Neuronal stem cell (in vitro differentiated cells): Measurements from ENCODE around the gene SGPP2.

Experiments used
- DNase-seq: peaks from one replicate; pipeline ENCODE4 v3.0.0-alpha.2; 2013; ENCODE audit warnings: low spot score
- H2AFZ ChIP-seq: one replicate; pipeline ENCODE4 v1.6.1; 2013; ENCODE audit warnings: mild to moderate bottlenecking, low read length, inconsistent platforms
- H2AK5ac ChIP-seq: 2 replicates; pipeline ENCODE4 v1.6.1; 2013; ENCODE audit warnings: low read depth, mild to moderate bottlenecking, inconsistent platforms, low read length, moderate library complexity, mixed read lengths
- H2BK120ac ChIP-seq: 2 replicates; pipeline ENCODE4 v1.6.1; 2013; ENCODE audit warnings: low read depth, mild to moderate bottlenecking, inconsistent platforms, low read length, moderate library complexity, mixed read lengths
- H2BK12ac ChIP-seq: one replicate; pipeline ENCODE4 v1.6.1; 2013; ENCODE audit warnings: low read length, inconsistent platforms
- H2BK15ac ChIP-seq: 2 replicates; pipeline ENCODE4 v1.6.1; 2013; ENCODE audit warnings: mild to moderate bottlenecking, low read length, inconsistent platforms, mixed read lengths
- H2BK5ac ChIP-seq: one replicate; pipeline ENCODE4 v1.6.1; 2013; ENCODE audit warnings: inconsistent platforms, mild to moderate bottlenecking, low read length, moderate library complexity
- H3K14ac ChIP-seq: one replicate; pipeline ENCODE4 v1.6.1; 2013; ENCODE audit warnings: low read length, inconsistent platforms
- H3K18ac ChIP-seq: 2 replicates; pipeline ENCODE4 v1.6.1; 2013; ENCODE audit warnings: low read length, inconsistent platforms
- H3K23ac ChIP-seq: 2 replicates; pipeline ENCODE4 v1.6.1; 2013; ENCODE audit warnings: low read depth, mild to moderate bottlenecking, mixed read lengths, low read length, inconsistent platforms; ENCODE audit not compliant: poor library complexity
- H3K27ac ChIP-seq: replicated peaks from 3 replicates; pipeline ENCODE4 v1.5.1; 2013; ENCODE audit warnings: low read length, inconsistent platforms
- H3K27me3 ChIP-seq, 3 experiments: 2 replicates each; pipeline ENCODE4 v1.6.1; 2013; ENCODE audit warnings: low read length in 3 of 3, mild to moderate bottlenecking in 2 of 3, inconsistent platforms in 1 of 3, low read depth in 1 of 3, mixed read lengths in 1 of 3, moderate library complexity in 1 of 3; ENCODE audit not compliant: control insufficient read depth in 3 of 3, insufficient read depth in 3 of 3
- H3K36me3 ChIP-seq, 2 donors: replicated peaks in 1 of 2; 2 replicates each; pipeline ENCODE4 v1.6.1; 2013; ENCODE audit warnings: low read length in 2 of 2; ENCODE audit not compliant: control insufficient read depth in 2 of 2, insufficient read depth in 2 of 2
- H3K4ac ChIP-seq: 2 replicates; pipeline ENCODE4 v1.6.1; 2013; ENCODE audit warnings: inconsistent platforms, mild to moderate bottlenecking, low read length, moderate library complexity
- H3K4me1 ChIP-seq, 2 donors: 1 replicate in 1 of 2; 2 replicates in 1 of 2; pipeline ENCODE4 v1.6.1; 2013; ENCODE audit warnings: low read length in 2 of 2, low read depth in 1 of 2; ENCODE audit not compliant: control insufficient read depth in 2 of 2, insufficient read depth in 1 of 2
- H3K4me2 ChIP-seq: one replicate; pipeline ENCODE4 v1.6.1; 2013; ENCODE audit warnings: mild to moderate bottlenecking, low read length, inconsistent platforms; ENCODE audit not compliant: insufficient read depth, poor library complexity, severe bottlenecking
- H3K4me3 ChIP-seq, 2 donors: 2 replicates each; pipeline ENCODE4 v1.5.1; 2013; ENCODE audit warnings: low read length in 2 of 2, mild to moderate bottlenecking in 2 of 2, inconsistent platforms in 1 of 2, moderate library complexity in 1 of 2
- H3K79me1 ChIP-seq: one replicate; pipeline ENCODE4 v1.6.1; 2013; ENCODE audit warnings: low read depth, mild to moderate bottlenecking, inconsistent platforms, low read length, moderate library complexity
- H3K9ac ChIP-seq: one replicate; pipeline ENCODE4 v1.6.1; 2013; ENCODE audit warnings: mild to moderate bottlenecking, low read depth, low read length, inconsistent platforms; ENCODE audit not compliant: poor library complexity
- H3K9me3 ChIP-seq, 2 donors: replicated peaks in 1 of 2; 2 replicates each; pipeline versions ENCODE3 to v1.6.1; 2013; ENCODE audit warnings: low read length in 2 of 2, mild to moderate bottlenecking in 2 of 2, inconsistent platforms in 1 of 2, low read depth in 1 of 2, mixed read lengths in 1 of 2, moderate library complexity in 1 of 2; ENCODE audit not compliant: control insufficient read depth in 2 of 2, insufficient read depth in 1 of 2
- H4K8ac ChIP-seq: one replicate; pipeline ENCODE4 v1.6.1; 2013; ENCODE audit warnings: low read depth, mild to moderate bottlenecking, inconsistent platforms, low read length, moderate library complexity
- H4K91ac ChIP-seq: one replicate; pipeline ENCODE4 v1.6.1; 2013; ENCODE audit warnings: low read length, low read depth, mild to moderate bottlenecking, inconsistent platforms; ENCODE audit not compliant: poor library complexity
- WGBS, 2 donors: extraction: QIAGEN DNeasy Blood & Tissue Kit; methylation state at CpG; one replicate each; pipeline ENCODE4 v1.1.7; 2013; ENCODE audit warnings: missing lambda C conversion rate in 2 of 2, mixed read lengths in 1 of 2; ENCODE audit not compliant: insufficient read length in 2 of 2, insufficient replicate concordance in 1 of 2; ENCODE audit errors: extremely low coverage in 2 of 2; 5-methylcytosine and 5-hydroxymethylcytosine counted together

Gene SGPP2

DNA sequence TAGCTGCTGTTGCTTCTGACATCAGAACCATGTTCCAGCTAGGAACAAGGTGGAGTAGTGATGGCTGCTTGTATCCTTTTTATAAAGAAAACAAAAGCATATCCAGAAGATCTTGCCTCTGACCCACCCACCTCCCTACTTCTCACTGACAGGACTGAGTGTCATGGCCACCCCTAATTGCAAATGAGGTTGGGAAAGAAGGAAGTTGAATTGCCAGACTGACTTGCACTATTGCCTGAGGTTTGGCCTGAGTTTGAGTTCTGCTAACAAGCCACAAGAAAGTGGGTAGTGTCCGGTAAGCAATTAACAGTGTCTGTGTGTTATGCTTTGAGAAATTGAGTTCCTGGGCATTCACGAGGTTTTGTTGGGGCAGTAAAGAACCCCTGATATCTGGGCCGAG is 22.8 kb downstream of the SGPP2 start:
- H3K27me3 ChIP-seq = no peaks in the 10 kb centered on the region
- H2BK120ac ChIP-seq = no peak overlapping the region
- no peak for DNase-seq

GRCh38 chr2:222448748-222449181 is 24.4 kb downstream of the SGPP2 start:
- no CpG with 5 or more reads among the region's 8 CpGs for WGBS, 2 donors
- Histone ChIP-seq H2BK12ac (no peak overlapping the region), H3K23ac (no peak overlapping the region), H3K27me3 (no peaks in the 10 kb centered on the region), H3K9ac (no peak overlapping the region), H3K36me3 (no peaks in the 10 kb centered on the region), H3K4me1 (peaks cover 0 to 3% of the 10 kb centered on the region in 2 donors), H2AK5ac (no peak overlapping the region), H3K14ac (no peak overlapping the region), H2AFZ (no peak overlapping the region), H3K79me1 (no peaks in the 10 kb centered on the region), H3K18ac (no peak overlapping the region), H2BK5ac (no peak overlapping the region), H3K4ac (no peak overlapping the region), H2BK15ac (no peak overlapping the region), H3K4me2 (no peak overlapping the region), H3K27ac (no peak overlapping the region), H4K91ac (no peak overlapping the region), H4K8ac (no peak overlapping the region), H3K4me3 (no peak overlapping the region), H2BK120ac (no peak overlapping the region), H3K9me3 (no peaks in the 10 kb centered on the region)
- no peak for DNase-seq

More for the DNA sequence above, 22.8 kb downstream of the SGPP2 start:
- no peaks in the 10 kb centered on the region for H3K9me3 ChIP-seq
- H3K4me2 ChIP-seq = no peak overlapping the region
- H2AK5ac ChIP-seq = no peak overlapping the region
- no peak overlapping the region for H3K4me3 ChIP-seq
- no CpG with 5 or more reads among the region's 3 CpGs for WGBS, 2 donors
- no peak overlapping the region for H2BK5ac ChIP-seq
- H3K18ac ChIP-seq = no peak overlapping the region
- H3K4ac ChIP-seq = no peak overlapping the region
- no peaks in the 10 kb centered on the region for H3K36me3 ChIP-seq
- no peak overlapping the region for H2BK12ac ChIP-seq
- H2BK15ac ChIP-seq = no peak overlapping the region
- no peak overlapping the region for H4K91ac ChIP-seq
- H4K8ac ChIP-seq = no peak overlapping the region
- H3K27ac ChIP-seq = no peak overlapping the region
- H3K14ac ChIP-seq = no peak overlapping the region
- no peak overlapping the region for H3K23ac ChIP-seq
- H3K79me1 ChIP-seq = no peaks in the 10 kb centered on the region
- H3K4me1 ChIP-seq = peaks cover 0 to 3% of the 10 kb centered on the region in 2 donors
- no peak overlapping the region for H2AFZ ChIP-seq
- H3K9ac ChIP-seq = no peak overlapping the region

- no peak overlapping the region for H2AK5ac ChIP-seq
- H3K4ac ChIP-seq = no peak overlapping the region
- no peak overlapping the region for H3K4me2 ChIP-seq
- H3K9me3 ChIP-seq = no peaks in the 10 kb centered on the region
- H3K27me3 ChIP-seq = no peaks in the 10 kb centered on the region
- no peak overlapping the region for H3K18ac ChIP-seq
- H2BK5ac ChIP-seq = no peak overlapping the region
- no peak for DNase-seq
- H2BK12ac ChIP-seq = no peak overlapping the region
- no peaks in the 10 kb centered on the region for H3K36me3 ChIP-seq
- no peak overlapping the region for H3K23ac ChIP-seq
- no CpG with 5 or more reads among the region's 2 CpGs for WGBS, 2 donors
- H3K4me3 ChIP-seq = no peak overlapping the region
- peaks cover 0 to 3% of the 10 kb centered on the region in 2 donors for H3K4me1 ChIP-seq
- no peak overlapping the region for H2BK120ac ChIP-seq
- no peak overlapping the region for H2AFZ ChIP-seq
- no peak overlapping the region for H3K9ac ChIP-seq
- no peak overlapping the region for H4K8ac ChIP-seq
- no peak overlapping the region for H3K27ac ChIP-seq
- H4K91ac ChIP-seq = no peak overlapping the region
- no peaks in the 10 kb centered on the region for H3K79me1 ChIP-seq
- H3K14ac ChIP-seq = no peak overlapping the region
- H2BK15ac ChIP-seq = no peak overlapping the region
Observed at GRCh38 chr2:222450021-222450420, 25.7 kb downstream of the SGPP2 start.

GRCh38 chr2:222451224-222451674 is 26.9 kb downstream of the SGPP2 start:
- Histone ChIP-seq H2BK120ac (no peak overlapping the region), H2BK15ac (no peak overlapping the region), H2AK5ac (no peak overlapping the region), H3K18ac (no peak overlapping the region), H2BK5ac (no peak overlapping the region), H2AFZ (no peak overlapping the region), H3K4me1 (no peaks in the 10 kb centered on the region), H3K36me3 (no peaks in the 10 kb centered on the region), H3K9ac (no peak overlapping the region), H3K23ac (no peak overlapping the region), H2BK12ac (no peak overlapping the region), H3K27me3 (no peaks in the 10 kb centered on the region), H3K4ac (no peak overlapping the region), H3K9me3 (no peaks in the 10 kb centered on the region), H4K8ac (no peak overlapping the region), H3K14ac (no peak overlapping the region), H4K91ac (no peak overlapping the region), H3K27ac (no peak overlapping the region), H3K4me2 (no peak overlapping the region), H3K79me1 (no peaks in the 10 kb centered on the region), H3K4me3 (no peak overlapping the region)
- no peak for DNase-seq
- no CpG with 5 or more reads among the region's 5 CpGs for WGBS, 2 donors
